ENCODE results near the gene ACSF2.

Gene ACSF2

GRCh38 chr17:50493744-50494143, 67.7 kb downstream of the ACSF2 start:
- no peak for TF ChIP-seq CREB5 (CRISPR knock-in tag; IDR thresholded peaks at IDR 0.05; ENCODE audit: low read depth)
- TF ChIP-seq ZFP3 (CRISPR knock-in tag; IDR thresholded peaks at IDR 0.05): no peak
- no peak for TF ChIP-seq ZNF8 (CRISPR knock-in tag; IDR thresholded peaks at IDR 0.05)
- TF ChIP-seq SNAI2 (CRISPR knock-in tag; IDR thresholded peaks at IDR 0.05): no peak
- TF ChIP-seq ISL1 (CRISPR knock-in tag; IDR thresholded peaks at IDR 0.05): no peak
- TF ChIP-seq TCF4 (CRISPR knock-in tag; IDR thresholded peaks at IDR 0.05; ENCODE audit: borderline replicate concordance): no peak
- no peak for TF ChIP-seq ZNF70 (CRISPR knock-in tag; IDR thresholded peaks at IDR 0.05)
- no peak for TF ChIP-seq PPARA (CRISPR knock-in tag; IDR thresholded peaks at IDR 0.05; ENCODE audit: borderline replicate concordance)
- no peak for TF ChIP-seq GLIS3 (CRISPR knock-in tag; IDR thresholded peaks at IDR 0.05)
- TF ChIP-seq CSDC2 (CRISPR knock-in tag; IDR thresholded peaks at IDR 0.05): no peak
- peak; percentile 48; the same call in 2 of the 3 replicates for ATAC-seq

- TF ChIP-seq ZC3H10 (CRISPR knock-in tag; IDR thresholded peaks at IDR 0.05) (no peak), POU6F1 (CRISPR knock-in tag; IDR thresholded peaks at IDR 0.05; ENCODE audit: borderline replicate concordance, low read depth) (no peak), ZFP30 (CRISPR knock-in tag; IDR thresholded peaks at IDR 0.05) (no peak), ZNF8 (CRISPR knock-in tag; IDR thresholded peaks at IDR 0.05) (no peak), BACH2 (CRISPR knock-in tag; IDR thresholded peaks at IDR 0.05; ENCODE audit: borderline replicate concordance) (no peak), TCF4 (CRISPR knock-in tag; IDR thresholded peaks at IDR 0.05; ENCODE audit: borderline replicate concordance) (no peak), SNAI2 (CRISPR knock-in tag; IDR thresholded peaks at IDR 0.05) (no peak), ZFP3 (CRISPR knock-in tag; IDR thresholded peaks at IDR 0.05) (no peak), ESRRG (CRISPR knock-in tag; IDR thresholded peaks at IDR 0.05) (no peak), PATZ1 (CRISPR knock-in tag; IDR thresholded peaks at IDR 0.05; ENCODE audit: borderline replicate concordance) (no peak)
- peak; percentile 25; the same call in 1 of the 3 replicates for ATAC-seq
These were observed 69.3 kb downstream of the ACSF2 start for GRCh38 chr17:50495217-50495823.

GRCh38 chr17:50495918-50496317, 69.9 kb downstream of the ACSF2 start:
- ATAC-seq: peak; percentile 69
- TF ChIP-seq CREB5 (CRISPR knock-in tag; IDR thresholded peaks at IDR 0.05; ENCODE audit: low read depth): no peak

- ATAC-seq: no peak
- TF ChIP-seq PPARA (CRISPR knock-in tag; IDR thresholded peaks at IDR 0.05; ENCODE audit: borderline replicate concordance): no peak
- TF ChIP-seq CREB5 (CRISPR knock-in tag; IDR thresholded peaks at IDR 0.05; ENCODE audit: low read depth): no peak
- no peak for TF ChIP-seq SNAI2 (CRISPR knock-in tag; IDR thresholded peaks at IDR 0.05)
- TF ChIP-seq ESRRG (CRISPR knock-in tag; IDR thresholded peaks at IDR 0.05): no peak
- TF ChIP-seq ARNTL (CRISPR knock-in tag; IDR thresholded peaks at IDR 0.05; ENCODE audit: borderline replicate concordance, low read depth): no peak
- TF ChIP-seq PATZ1 (CRISPR knock-in tag; IDR thresholded peaks at IDR 0.05; ENCODE audit: borderline replicate concordance): no peak
- TF ChIP-seq CSRNP3 (CRISPR knock-in tag; IDR thresholded peaks at IDR 0.05): no peak
- no peak for TF ChIP-seq TSHZ2 (CRISPR knock-in tag; IDR thresholded peaks at IDR 0.05)
These were observed 72.2 kb downstream of the ACSF2 start for GRCh38 chr17:50498021-50498874.

Data from SK-N-SH treated with all-trans-retinoic acid at 6 μM for 48 hours (cell line).